ENCODE data around the gene SIRT2. TPM values are rescaled to one million over a fixed set of nuclear protein-coding genes. Genes with fewer than 3 reads are reported as not detected.

Gene SIRT2
- total and polyA plus RNA-seq, 12 donors, result 46.3 to 103 (median 72.6) TPM

- H3K27ac ChIP-seq, result peak overlapping the region in 1 of 10 donors; percentile 18
- peaks cover 0 to 46% (median 17%) of the 10 kb centered on the region in 9 donors for H3K36me3 ChIP-seq
- ATAC-seq (no peak), DNase-seq (no peak)
- intact Hi-C loops (cut with DNase I), result loop anchor here in 3 of 10 donors (10.0 kb wide), 5 partner anchors 190 to 530 kb away; partner anchors contain the start of gene ACTN4 (in 1 of the 3)
- TF ChIP-seq CTCF (IDR thresholded peaks at IDR 0.05), result no peak
- H3K4me3 ChIP-seq, result no peak overlapping the region
- H3K27me3 ChIP-seq, result no peaks in the 10 kb centered on the region
- peaks cover 0 to 10% (median 5%) of the 10 kb centered on the region in 9 donors for H3K4me1 ChIP-seq
- WGBS, 2 donors, result 96 to 97% methylated on average over 7 of the region's 7 CpGs
- no peaks in the 10 kb centered on the region for H3K9me3 ChIP-seq
Observed at GRCh38 chr19:38924388-38924787, 25.0 kb upstream of the SIRT2 start.

- H3K36me3 ChIP-seq, result peaks cover 0 to 46% (median 17%) of the 10 kb centered on the region in 9 donors
- no peak overlapping the region for H3K27ac ChIP-seq
- ATAC-seq, result no peak
- no peak overlapping the region for H3K4me3 ChIP-seq
- H3K9me3 ChIP-seq, result no peaks in the 10 kb centered on the region
- no peak for DNase-seq
- 89 to 92% methylated on average over 5 of the region's 5 CpGs for WGBS, 2 donors
- H3K27me3 ChIP-seq, result no peaks in the 10 kb centered on the region
- no peak for TF ChIP-seq CTCF (IDR thresholded peaks at IDR 0.05)
- no peaks in the 10 kb centered on the region for H3K4me1 ChIP-seq
- intact Hi-C loops (cut with DNase I), result loop anchor here in 3 of 10 donors (10.0 kb wide), 5 partner anchors 188 to 528 kb away; partner anchors contain the start of gene ACTN4 (in 1 of the 3)
Observed at GRCh38 chr19:38922482-38922881, 23.1 kb upstream of the SIRT2 start.

GRCh38 chr19:38921420-38922274 lies 22.2 kb upstream of the SIRT2 start:
- Histone ChIP-seq H3K4me3 (no peak overlapping the region), H3K4me1 (no peaks in the 10 kb centered on the region), H3K9me3 (no peaks in the 10 kb centered on the region), H3K36me3 (peaks cover 0 to 46% (median 17%) of the 10 kb centered on the region in 9 donors), H3K27me3 (no peaks in the 10 kb centered on the region), H3K27ac (no peak overlapping the region)
- intact Hi-C loops (cut with DNase I), result loop anchor here in 3 of 10 donors (10.0 kb wide), 5 partner anchors 187 to 527 kb away; partner anchors contain the start of gene ACTN4 (in 1 of the 3)
- DNase-seq, result no peak
- peak in 1 of 8 donors; percentile 4 for ATAC-seq
- no peak for TF ChIP-seq CTCF (IDR thresholded peaks at IDR 0.05)
- 92 to 96% methylated on average over 20 of the region's 20 CpGs for WGBS, 2 donors

- Histone ChIP-seq H3K36me3 (peaks cover 0 to 40% (median 17%) of the 10 kb centered on the region in 9 donors), H3K4me3 (no peak overlapping the region), H3K27me3 (no peaks in the 10 kb centered on the region), H3K27ac (no peak overlapping the region), H3K4me1 (no peaks in the 10 kb centered on the region), H3K9me3 (no peaks in the 10 kb centered on the region)
- 68 to 69% methylated on average over 14 of the region's 14 CpGs for WGBS, 2 donors
- intact Hi-C loops (cut with DNase I), result loop anchor here in 3 of 10 donors (10.0 kb wide), 5 partner anchors 186 to 526 kb away; partner anchors contain the start of gene ACTN4 (in 1 of the 3)
- DNase-seq (no peak), ATAC-seq (no peak)
- no peak for TF ChIP-seq CTCF (IDR thresholded peaks at IDR 0.05)
Observed at GRCh38 chr19:38920602-38921419, 21.4 kb upstream of the SIRT2 start.

Data from heart right ventricle (tissue), 16 donors.